ENCODE data around the gene TNS3.

TNS3 gene

GRCh38 chr7:47361746-47362215, 220.1 kb downstream of the TNS3 start:
- no peak for DNase-seq (ENCODE audit: low read depth)
- TF ChIP-seq POLR2A (IDR thresholded peaks at IDR 0.05; ENCODE audit: extremely low read depth, insufficient read length) (no peak), MAX (IDR thresholded peaks at IDR 0.05; ENCODE audit: low read depth, low read length) (no peak), MYC (IDR thresholded peaks at IDR 0.05; ENCODE audit: low read depth, low read length) (no peak), CTCF (IDR thresholded peaks at IDR 0.05; ENCODE audit: low read depth, low read length) (no peak)
- no peak overlapping the region for H3K4me3 ChIP-seq (ENCODE audit: low read depth, low read length)

- TF ChIP-seq MAX (IDR thresholded peaks at IDR 0.05; ENCODE audit: low read depth, low read length) (no peak), POLR2A (IDR thresholded peaks at IDR 0.05; ENCODE audit: extremely low read depth, insufficient read length) (no peak), MYC (IDR thresholded peaks at IDR 0.05; ENCODE audit: low read depth, low read length) (no peak), CTCF (IDR thresholded peaks at IDR 0.05; ENCODE audit: low read depth, low read length) (no peak)
- no peak for DNase-seq (ENCODE audit: low read depth)
- no peak overlapping the region for H3K4me3 ChIP-seq (ENCODE audit: low read depth, low read length)
These were observed 220.7 kb downstream of the TNS3 start for GRCh38 chr7:47361236-47361635.

- TF ChIP-seq POLR2A (IDR thresholded peaks at IDR 0.05; ENCODE audit: extremely low read depth, insufficient read length) = no peak
- no peak for TF ChIP-seq CTCF (IDR thresholded peaks at IDR 0.05; ENCODE audit: low read depth, low read length)
- TF ChIP-seq MYC (IDR thresholded peaks at IDR 0.05; ENCODE audit: low read depth, low read length) = no peak
- no peak for DNase-seq (ENCODE audit: low read depth)
- H3K4me3 ChIP-seq (ENCODE audit: low read depth, low read length) = no peak overlapping the region
These were observed 221.5 kb downstream of the TNS3 start for GRCh38 chr7:47360301-47360900.

GRCh38 chr7:47358944-47359588, 222.8 kb downstream of the TNS3 start:
- H3K4me3 ChIP-seq (ENCODE audit: low read depth, low read length) = no peak overlapping the region
- DNase-seq (ENCODE audit: low read depth) = no peak
- TF ChIP-seq CTCF (IDR thresholded peaks at IDR 0.05; ENCODE audit: low read depth, low read length) (no peak), MAX (IDR thresholded peaks at IDR 0.05; ENCODE audit: low read depth, low read length) (no peak), MYC (IDR thresholded peaks at IDR 0.05; ENCODE audit: low read depth, low read length) (no peak), POLR2A (IDR thresholded peaks at IDR 0.05; ENCODE audit: extremely low read depth, insufficient read length) (no peak)

GRCh38 chr7:47358357-47358756, 223.6 kb downstream of the TNS3 start:
- TF ChIP-seq MAX (IDR thresholded peaks at IDR 0.05; ENCODE audit: low read depth, low read length) (no peak), MYC (IDR thresholded peaks at IDR 0.05; ENCODE audit: low read depth, low read length) (no peak), CTCF (IDR thresholded peaks at IDR 0.05; ENCODE audit: low read depth, low read length) (no peak), POLR2A (IDR thresholded peaks at IDR 0.05; ENCODE audit: extremely low read depth, insufficient read length) (no peak)
- DNase-seq (ENCODE audit: low read depth) = no peak
- H3K4me3 ChIP-seq (ENCODE audit: low read depth, low read length) = no peak overlapping the region
